DMS53 treated with DMSO at 0.1 percent for 48 hours (cell line): Measurements from ENCODE around the gene KCNT2.

Experiments
- DNase-seq: peaks from one replicate; lab custom pipeline; 2025; ENCODE audit not compliant: unreplicated experiment; lab: John Stamatoyannopoulos, UW

Gene KCNT2

GRCh38 chr1:196401452-196401833, 206.8 kb downstream of the KCNT2 start:
- DNase-seq, result no peak

GRCh38 chr1:196400478-196401451, 207.5 kb downstream of the KCNT2 start:
- no peak for DNase-seq

GRCh38 chr1:196399713-196400112, 208.5 kb downstream of the KCNT2 start:
- no peak for DNase-seq

- DNase-seq, result no peak
These were observed 214.5 kb downstream of the KCNT2 start for GRCh38 chr1:196393742-196394141.

GRCh38 chr1:196393282-196393681, 215.0 kb downstream of the KCNT2 start:
- DNase-seq, result no peak

GRCh38 chr1:196387766-196388165, 220.5 kb downstream of the KCNT2 start:
- no peak for DNase-seq

- DNase-seq, result no peak
These were observed 223.1 kb downstream of the KCNT2 start for GRCh38 chr1:196385109-196385508.

GRCh38 chr1:196382383-196382782, 225.9 kb downstream of the KCNT2 start:
- no peak for DNase-seq

- no peak for DNase-seq
These were observed 226.7 kb downstream of the KCNT2 start for GRCh38 chr1:196381544-196381943.

- peak; percentile 7 for DNase-seq
These were observed 227.9 kb downstream of the KCNT2 start for GRCh38 chr1:196380316-196380715.

GRCh38 chr1:196377811-196378210, 230.4 kb downstream of the KCNT2 start:
- peak; percentile 24 for DNase-seq

- no peak for DNase-seq
These were observed 231.5 kb downstream of the KCNT2 start for GRCh38 chr1:196376630-196377328.

GRCh38 chr1:196373798-196374197, 234.4 kb downstream of the KCNT2 start:
- no peak for DNase-seq

GRCh38 chr1:196372896-196373536, 235.2 kb downstream of the KCNT2 start:
- peak; percentile 39 for DNase-seq

GRCh38 chr1:196367838-196368237, 240.4 kb downstream of the KCNT2 start:
- no peak for DNase-seq

- DNase-seq, result no peak
These were observed 241.3 kb downstream of the KCNT2 start for GRCh38 chr1:196366817-196367495.

- peak; percentile 56 for DNase-seq
These were observed 247.0 kb downstream of the KCNT2 start for GRCh38 chr1:196361112-196361714.

- no peak for DNase-seq
These were observed 250.3 kb downstream of the KCNT2 start for GRCh38 chr1:196357913-196358312.

- no peak for DNase-seq
These were observed 252.9 kb downstream of the KCNT2 start for GRCh38 chr1:196355206-196355786.

- DNase-seq, result no peak
These were observed 263.8 kb downstream of the KCNT2 start for GRCh38 chr1:196344453-196344852.
